ENCODE data around the gene PITRM1. TPM values are rescaled to one million over a fixed set of nuclear protein-coding genes. Genes with fewer than 3 reads are reported as not detected.

The PITRM1 gene
- polyA plus RNA-seq, 1 donor (not counting 4 experiments of a cell fraction or from before 2014, with no cell fraction given): 47.2 TPM

- Histone ChIP-seq H3K36me3 (ENCODE audit: control insufficient read depth in 2 of 2, extremely low read depth in 1 of 2, insufficient read depth in 2 of 2, low read length in 2 of 2) (peaks cover 4 to 18% of the 10 kb centered on the region in 2 experiments), H3K9me3 (ENCODE audit: control insufficient read depth, low read depth, low read length) (no peaks in the 10 kb centered on the region), H3K9ac (ENCODE audit: control insufficient read depth, extremely low read depth, insufficient read depth, low read length) (peak overlapping the region; percentile 41), H3K4me1 (ENCODE audit: control insufficient read depth, extremely low read depth, insufficient read depth, low read length) (peaks cover 72% of the 10 kb centered on the region), H3K4me2 (ENCODE audit: control insufficient read depth, extremely low read depth, insufficient read depth, low read depth, low read length) (peak overlapping the region; percentile 54), H4K20me1 (ENCODE audit: control insufficient read depth, extremely low read depth, insufficient read depth, low read length) (no peaks in the 10 kb centered on the region), H2AFZ (ENCODE audit: control insufficient read depth, low read length) (no peak overlapping the region), H3K27me3 (ENCODE audit: control insufficient read depth, extremely low read depth, insufficient read depth, low read length) (no peaks in the 10 kb centered on the region), H3K27ac (ENCODE audit: control insufficient read depth, insufficient read depth, low read length) (peak overlapping the region; percentile 85), H3K79me2 (ENCODE audit: control insufficient read depth, insufficient read depth, low read length) (peaks cover 64% of the 10 kb centered on the region), H3K4me3 (ENCODE audit: control insufficient read depth in 2 of 3, extremely low read depth in 1 of 3, insufficient read depth in 2 of 3, low read depth in 1 of 3, low read length in 3 of 3) (peak overlapping the region in 1 of 3 experiments; percentile 61), H3K9me1 (ENCODE audit: control insufficient read depth, extremely low read depth, insufficient read depth, low read length) (peaks cover 6% of the 10 kb centered on the region)
- DNase-seq (ENCODE audit: low read depth, low spot score): no peak
- TF ChIP-seq CTCF (optimal IDR thresholded peaks at IDR 0.05 in 1 of 3, IDR thresholded peaks at IDR 0.05 in 1 of 3, conservative IDR thresholded peaks at IDR 0.05 in 1 of 3; ENCODE audit: extremely low read depth in 1 of 3, insufficient read depth in 2 of 3, low read length in 3 of 3) (no peak), EZH2 (IDR thresholded peaks at IDR 0.05; ENCODE audit: low read length) (no peak)
- FAIRE-seq: no peak
- dilution Hi-C loops (cut with MboI; ENCODE audit: extremely low pct_ligation_motif_present, low sequenced_read_pairs): no loop called here
These were observed 78.6 kb downstream of the PITRM1 start for GRCh38 chr10:3093996-3094395.

GRCh38 chr10:3091921-3092320, 80.7 kb downstream of the PITRM1 start:
- Histone ChIP-seq H3K4me3 (ENCODE audit: control insufficient read depth in 2 of 3, extremely low read depth in 1 of 3, insufficient read depth in 2 of 3, low read depth in 1 of 3, low read length in 3 of 3) (peak overlapping the region in 1 of 3 experiments; percentile 41), H4K20me1 (ENCODE audit: control insufficient read depth, extremely low read depth, insufficient read depth, low read length) (no peaks in the 10 kb centered on the region), H3K4me1 (ENCODE audit: control insufficient read depth, extremely low read depth, insufficient read depth, low read length) (peaks cover 66% of the 10 kb centered on the region), H2AFZ (ENCODE audit: control insufficient read depth, low read length) (no peak overlapping the region), H3K9me3 (ENCODE audit: control insufficient read depth, low read depth, low read length) (no peaks in the 10 kb centered on the region), H3K79me2 (ENCODE audit: control insufficient read depth, insufficient read depth, low read length) (peaks cover 63% of the 10 kb centered on the region), H3K27ac (ENCODE audit: control insufficient read depth, insufficient read depth, low read length) (peak overlapping the region; percentile 96), H3K36me3 (ENCODE audit: control insufficient read depth in 2 of 2, extremely low read depth in 1 of 2, insufficient read depth in 2 of 2, low read length in 2 of 2) (peaks cover 4 to 23% of the 10 kb centered on the region in 2 experiments), H3K4me2 (ENCODE audit: control insufficient read depth, extremely low read depth, insufficient read depth, low read depth, low read length) (peak overlapping the region; percentile 98), H3K9me1 (ENCODE audit: control insufficient read depth, extremely low read depth, insufficient read depth, low read length) (peaks cover 8% of the 10 kb centered on the region), H3K27me3 (ENCODE audit: control insufficient read depth, extremely low read depth, insufficient read depth, low read length) (no peaks in the 10 kb centered on the region), H3K9ac (ENCODE audit: control insufficient read depth, extremely low read depth, insufficient read depth, low read length) (peak overlapping the region; percentile 80)
- FAIRE-seq: no peak
- no peak for DNase-seq (ENCODE audit: low read depth, low spot score)
- TF ChIP-seq CTCF (optimal IDR thresholded peaks at IDR 0.05 in 1 of 3, IDR thresholded peaks at IDR 0.05 in 1 of 3, conservative IDR thresholded peaks at IDR 0.05 in 1 of 3; ENCODE audit: extremely low read depth in 1 of 3, insufficient read depth in 2 of 3, low read length in 3 of 3) (no peak), EZH2 (IDR thresholded peaks at IDR 0.05; ENCODE audit: low read length) (no peak)
- dilution Hi-C loops (cut with MboI; ENCODE audit: extremely low pct_ligation_motif_present, low sequenced_read_pairs): no loop called here

Measured in keratinocyte (primary cell).